Left ventricle myocardium superior (tissue), 1 donor: ENCODE data around the gene ANAPC13. TPM values are rescaled to one million over a fixed set of nuclear protein-coding genes. Genes with fewer than 3 reads are reported as not detected.

Experiments
- ATAC-seq: fragments of 200-7000 bp; cut with Tn5 transposase; one replicate; pipeline ENCODE4 v1.9.1; 2020; ENCODE audit warnings: mild to moderate bottlenecking, moderate library complexity
- DNase-seq: peaks from one replicate; pipeline ENCODE4 v3.0.0-alpha.2; 2020
- intact Hi-C: fragments of 100-400 bp; cut with micrococcal nuclease; formaldehyde crosslinking; loops from one replicate; pipeline ENCODE4 v1.11.0; 2022
- long read RNA-seq: library from polyadenylated mRNA; unstranded; transcript quantifications from one replicate; pipeline ENCODE4 v2.0.0, GENCODE V29; 2021
- total RNA-seq: library from RNA; stranded (reverse); fragmentation: NEBNext Ultra II Directional; extraction: Animal tissue kit (Norgen Biotek cat#: 25700); gene quantifications from one replicate; pipeline ENCODE4 v1.2.1, GENCODE V29; 2021
- donor health status: DM: no; HTN: yes; CAD: no; lungs with severe emphysema.

ANAPC13 gene
- 75.6 TPM for total RNA-seq
- long read RNA-seq, transcript ANAPC13-204 (3 exons, 1,840 nt), result minor isoform, 11 of 94 reads
- long read RNA-seq, transcript ANAPC13-201 (3 exons, 1,209 nt), result major isoform, 77 of 94 reads
- long read RNA-seq, partial matches to known transcripts, result 0 of 94 reads
- long read RNA-seq, other reads (novel, unspliced or antisense), result 2 of 94 reads

GRCh38 chr3:134485718-134486576 is at the start of gene ANAPC13, which contains the start of gene CEP63:
ANAPC13 (minus strand) TSS chr3:134485985; CDS start chr3:134482904, 3,081 bp downstream.
CEP63 (plus strand) TSS chr3:134486057; CDS start chr3:134495321, 9,264 bp downstream.
- DNase-seq (peak; percentile 93), ATAC-seq (peak; percentile 94)
- intact Hi-C loops, result loop anchor here (10.0 kb wide), 1 partner anchor 281 kb away; no protein-coding TSS in a partner anchor

- no peak for ATAC-seq
- intact Hi-C loops, result no loop called here
- DNase-seq, result no peak
Measured at GRCh38 chr3:134535186-134535970, 49.6 kb upstream of the ANAPC13 start.

- DNase-seq, result no peak
- intact Hi-C loops, result no loop called here
- ATAC-seq, result no peak
Measured at GRCh38 chr3:134533493-134533892, 47.7 kb upstream of the ANAPC13 start.

- ATAC-seq (peak; percentile 71), DNase-seq (no peak)
- intact Hi-C loops, result no loop called here
Measured at GRCh38 chr3:134527538-134528186, 41.9 kb upstream of the ANAPC13 start.

- intact Hi-C loops, result no loop called here
- DNase-seq (no peak), ATAC-seq (peak; percentile 21)
Measured at GRCh38 chr3:134527037-134527436, 41.3 kb upstream of the ANAPC13 start.

GRCh38 chr3:134526319-134526718 is 40.5 kb upstream of the ANAPC13 start:
- intact Hi-C loops, result no loop called here
- no peak for DNase-seq
- ATAC-seq, result no peak

GRCh38 chr3:134525293-134525692 is 39.5 kb upstream of the ANAPC13 start:
- ATAC-seq (no peak), DNase-seq (no peak)
- intact Hi-C loops, result no loop called here

- DNase-seq (no peak), ATAC-seq (no peak)
- intact Hi-C loops, result no loop called here
Measured at GRCh38 chr3:134522541-134522940, 36.8 kb upstream of the ANAPC13 start.

- ATAC-seq (no peak), DNase-seq (no peak)
- intact Hi-C loops, result no loop called here
Measured at GRCh38 chr3:134517791-134518190, 32.0 kb upstream of the ANAPC13 start.

GRCh38 chr3:134516905-134517304 is 31.1 kb upstream of the ANAPC13 start:
- ATAC-seq (peak; percentile 78), DNase-seq (no peak)
- intact Hi-C loops, result no loop called here

- ATAC-seq (no peak), DNase-seq (no peak)
- intact Hi-C loops, result no loop called here
Measured at GRCh38 chr3:134511500-134511899, 25.7 kb upstream of the ANAPC13 start.

GRCh38 chr3:134505485-134505884 is 19.7 kb upstream of the ANAPC13 start:
- intact Hi-C loops, result no loop called here
- ATAC-seq, result no peak
- no peak for DNase-seq

- ATAC-seq (no peak), DNase-seq (no peak)
- intact Hi-C loops, result no loop called here
Measured at GRCh38 chr3:134504132-134504531, 18.3 kb upstream of the ANAPC13 start.

- ATAC-seq (no peak), DNase-seq (no peak)
- intact Hi-C loops, result no loop called here
Measured at GRCh38 chr3:134503266-134503665, 17.5 kb upstream of the ANAPC13 start.

- intact Hi-C loops, result no loop called here
- ATAC-seq (peak; percentile 28), DNase-seq (no peak)
Measured at GRCh38 chr3:134496471-134497071, 10.8 kb upstream of the ANAPC13 start.

- no peak for ATAC-seq
- intact Hi-C loops, result no loop called here
- no peak for DNase-seq
Measured at GRCh38 chr3:134495980-134496379, 10.2 kb upstream of the ANAPC13 start.

GRCh38 chr3:134494495-134494894 is 8.7 kb upstream of the ANAPC13 start:
- intact Hi-C loops, result no loop called here

GRCh38 chr3:134487406-134487805 is 1.6 kb upstream of the ANAPC13 start:
- ATAC-seq, result no peak
- intact Hi-C loops, result loop anchor here (10.0 kb wide), 1 partner anchor 283 kb away; no protein-coding TSS in a partner anchor
- DNase-seq, result no peak

More at GRCh38 chr3:134494495-134494894, 8.7 kb upstream of the ANAPC13 start:
- no peak for ATAC-seq
- no peak for DNase-seq

- intact Hi-C loops, result loop anchor here (10.0 kb wide), 1 partner anchor 282 kb away; no protein-coding TSS in a partner anchor
- DNase-seq (no peak), ATAC-seq (peak; percentile 4)
Measured at GRCh38 chr3:134486577-134487041, 824 bp upstream of the ANAPC13 start.
